Measurements from ENCODE around the gene MEGF10. TPM values are rescaled to one million over a fixed set of nuclear protein-coding genes. Genes with fewer than 3 reads are reported as not detected.

The MEGF10 gene
- total RNA-seq, 1 donor from 2014 or later: 96.1 TPM

GRCh38 chr5:127326431-127326830 is 35.8 kb downstream of the MEGF10 start:
- Mint-ChIP-seq H3K4me3 (no peak overlapping the region), H3K27ac (ENCODE audit: unreplicated experiment) (no peak overlapping the region), H3K36me3 (ENCODE audit: low read depth) (no peaks in the 10 kb centered on the region), H3K9me3 (no peaks in the 10 kb centered on the region), H3K4me1 (peaks cover 27% of the 10 kb centered on the region), H3K27me3 (ENCODE audit: low read depth) (no peaks in the 10 kb centered on the region)
- TF ChIP-seq, protein P1, sequence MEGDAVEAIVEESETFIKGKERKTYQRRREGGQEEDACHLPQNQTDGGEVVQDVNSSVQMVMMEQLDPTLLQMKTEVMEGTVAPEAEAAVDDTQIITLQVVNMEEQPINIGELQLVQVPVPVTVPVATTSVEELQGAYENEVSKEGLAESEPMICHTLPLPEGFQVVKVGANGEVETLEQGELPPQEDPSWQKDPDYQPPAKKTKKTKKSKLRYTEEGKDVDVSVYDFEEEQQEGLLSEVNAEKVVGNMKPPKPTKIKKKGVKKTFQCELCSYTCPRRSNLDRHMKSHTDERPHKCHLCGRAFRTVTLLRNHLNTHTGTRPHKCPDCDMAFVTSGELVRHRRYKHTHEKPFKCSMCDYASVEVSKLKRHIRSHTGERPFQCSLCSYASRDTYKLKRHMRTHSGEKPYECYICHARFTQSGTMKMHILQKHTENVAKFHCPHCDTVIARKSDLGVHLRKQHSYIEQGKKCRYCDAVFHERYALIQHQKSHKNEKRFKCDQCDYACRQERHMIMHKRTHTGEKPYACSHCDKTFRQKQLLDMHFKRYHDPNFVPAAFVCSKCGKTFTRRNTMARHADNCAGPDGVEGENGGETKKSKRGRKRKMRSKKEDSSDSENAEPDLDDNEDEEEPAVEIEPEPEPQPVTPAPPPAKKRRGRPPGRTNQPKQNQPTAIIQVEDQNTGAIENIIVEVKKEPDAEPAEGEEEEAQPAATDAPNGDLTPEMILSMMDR (conservative IDR thresholded peaks at IDR 0.05): no peak
- DNase-seq (ENCODE audit: low read depth, low spot score): no peak

GRCh38 chr5:127326976-127327755 is 36.6 kb downstream of the MEGF10 start:
- TF ChIP-seq, protein P1 (conservative IDR thresholded peaks at IDR 0.05): no peak
- Mint-ChIP-seq H3K27me3 (ENCODE audit: low read depth) (no peaks in the 10 kb centered on the region), H3K9me3 (no peaks in the 10 kb centered on the region), H3K4me1 (peaks cover 19% of the 10 kb centered on the region), H3K27ac (ENCODE audit: unreplicated experiment) (no peak overlapping the region), H3K36me3 (ENCODE audit: low read depth) (peaks cover 3% of the 10 kb centered on the region), H3K4me3 (no peak overlapping the region)
- DNase-seq (ENCODE audit: low read depth, low spot score): no peak

DNA sequence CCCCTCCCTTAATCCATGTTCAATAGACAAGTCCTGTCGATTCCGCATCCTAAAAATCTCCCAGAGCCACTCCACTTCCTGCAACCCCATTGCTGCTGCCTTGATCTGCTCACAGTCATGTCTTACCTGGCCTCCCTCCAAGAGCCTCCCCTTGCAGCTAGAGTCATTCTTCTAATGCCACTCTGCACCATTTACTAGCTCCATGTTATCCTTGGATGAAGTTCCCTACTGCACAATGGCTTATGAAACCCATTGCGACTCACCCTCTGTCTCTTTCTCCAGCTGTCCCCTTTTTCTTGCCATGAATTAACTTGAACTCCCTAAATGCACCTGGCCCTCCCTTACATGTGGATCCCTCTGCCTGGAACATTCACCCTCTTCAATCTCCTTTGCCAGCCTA is 39.5 kb downstream of the MEGF10 start:
- Mint-ChIP-seq H3K27ac (ENCODE audit: unreplicated experiment) (no peak overlapping the region), H3K4me3 (no peak overlapping the region), H3K36me3 (ENCODE audit: low read depth) (peaks cover 10% of the 10 kb centered on the region), H3K27me3 (ENCODE audit: low read depth) (no peaks in the 10 kb centered on the region), H3K4me1 (peaks cover 15% of the 10 kb centered on the region), H3K9me3 (no peaks in the 10 kb centered on the region)
- TF ChIP-seq, protein P1 (conservative IDR thresholded peaks at IDR 0.05): no peak
- no peak for DNase-seq (ENCODE audit: low read depth, low spot score)

GRCh38 chr5:127331890-127332649 is 41.5 kb downstream of the MEGF10 start:
- no peaks in the 10 kb centered on the region for H3K9me3 Mint-ChIP-seq
- DNase-seq (ENCODE audit: low read depth, low spot score): no peak
- TF ChIP-seq, protein P1 (conservative IDR thresholded peaks at IDR 0.05): no peak
- H3K36me3 Mint-ChIP-seq (ENCODE audit: low read depth): peaks cover 10% of the 10 kb centered on the region
- H3K27ac Mint-ChIP-seq (ENCODE audit: unreplicated experiment): no peak overlapping the region
- H3K4me3 Mint-ChIP-seq: no peak overlapping the region
- peaks cover 16% of the 10 kb centered on the region for H3K4me1 Mint-ChIP-seq
- H3K27me3 Mint-ChIP-seq (ENCODE audit: low read depth): no peaks in the 10 kb centered on the region

DNA sequence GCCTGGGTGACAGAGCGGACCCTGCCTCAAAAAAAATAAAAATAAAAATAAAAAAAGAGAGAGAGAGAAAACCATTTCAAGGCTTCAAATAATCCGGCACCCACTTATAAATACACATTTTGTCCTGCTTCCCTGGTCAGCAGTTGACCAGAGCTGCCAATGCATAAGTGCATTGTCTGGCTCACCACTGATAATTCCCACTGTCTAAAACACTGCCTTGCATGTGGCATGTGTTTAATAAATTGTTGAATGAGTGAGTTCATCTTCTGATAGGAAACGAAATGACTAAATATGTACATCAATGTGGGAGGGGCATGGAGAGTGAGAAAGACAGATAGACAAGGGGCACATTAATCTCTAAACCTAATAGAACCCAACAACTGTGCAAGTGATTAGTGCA is 42.9 kb downstream of the MEGF10 start:
- peaks cover 28% of the 10 kb centered on the region for H3K4me1 Mint-ChIP-seq
- TF ChIP-seq, protein P1 (conservative IDR thresholded peaks at IDR 0.05): no peak
- no peaks in the 10 kb centered on the region for H3K9me3 Mint-ChIP-seq
- no peak for DNase-seq (ENCODE audit: low read depth, low spot score)
- H3K4me3 Mint-ChIP-seq: no peak overlapping the region
- no peak overlapping the region for H3K27ac Mint-ChIP-seq (ENCODE audit: unreplicated experiment)
- peaks cover 10% of the 10 kb centered on the region for H3K36me3 Mint-ChIP-seq (ENCODE audit: low read depth)
- H3K27me3 Mint-ChIP-seq (ENCODE audit: low read depth): no peaks in the 10 kb centered on the region

Measured in neural crest cell (in vitro differentiated cells).